EL (cell line): ENCODE measurements around the gene COMT.
"Not testable (repeated sequence)": the region's sequence is repeated elsewhere in the genome, so short reads cannot be mapped to it uniquely, and the experiment has no call there.

Experiments used
- DNase-seq: peaks from one replicate; pipeline ENCODE4 v3.0.0-alpha.2; 2016

COMT gene

DNA sequence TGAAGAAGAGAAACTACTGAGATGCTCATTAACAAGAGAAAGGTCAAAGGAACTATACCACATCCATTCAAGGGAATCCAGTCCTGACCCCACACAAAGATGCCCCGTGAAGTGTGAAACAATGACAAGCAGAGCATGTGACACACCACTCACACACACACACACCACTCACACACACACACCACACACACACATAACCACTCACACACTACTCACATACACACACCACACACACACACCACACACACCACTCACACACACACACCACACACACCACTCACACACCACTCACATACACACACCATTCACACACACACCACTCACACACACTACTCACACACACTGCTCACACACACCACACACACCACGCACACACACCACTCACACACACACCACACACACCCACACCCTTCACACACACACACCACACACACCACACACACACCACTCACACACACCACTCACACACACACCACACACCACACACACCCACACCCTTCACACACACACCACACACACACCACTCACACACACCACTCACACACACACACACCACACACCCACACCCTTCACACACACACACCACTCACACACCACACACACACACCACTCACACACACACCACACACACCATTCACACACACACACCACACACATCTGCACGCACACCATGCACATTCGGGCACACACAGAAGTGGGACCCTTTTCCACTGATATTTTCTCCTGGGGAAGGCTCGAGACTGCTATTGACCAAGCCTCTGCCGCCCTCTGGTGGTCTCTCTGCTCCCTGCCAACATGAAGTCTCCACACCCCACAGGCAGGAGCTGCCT is 32.0 kb upstream of the COMT start:
- DNase-seq = peak; percentile 79

DNA sequence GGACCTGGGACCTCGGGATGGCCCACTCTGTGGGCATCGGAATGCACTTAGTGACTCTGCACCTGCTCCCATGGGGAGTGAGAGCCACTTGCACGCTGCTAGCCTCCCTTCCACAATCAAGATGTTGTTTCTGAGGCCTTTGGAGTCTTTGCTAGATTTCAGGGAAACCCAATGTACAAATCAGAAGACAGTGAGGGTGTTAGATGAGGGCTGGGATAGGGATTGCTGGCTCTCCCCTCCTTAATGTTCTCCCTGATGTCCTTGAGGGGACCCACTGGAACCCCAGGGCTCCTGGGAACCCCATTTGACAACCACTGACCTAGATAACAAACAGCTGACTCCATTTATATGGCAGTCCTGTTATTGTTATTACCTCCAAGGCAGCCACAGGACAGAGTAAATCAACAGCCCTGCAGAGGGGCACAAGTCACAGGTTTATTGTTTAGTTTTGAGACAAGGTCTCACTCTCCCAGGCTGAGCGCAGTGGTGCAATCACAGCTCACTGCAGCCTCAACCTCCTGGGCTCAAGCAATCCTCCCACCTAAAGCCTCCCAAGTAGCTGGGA is 31.3 kb upstream of the COMT start:
- no peak for DNase-seq

- DNase-seq = no peak
These were observed 29.9 kb upstream of the COMT start for GRCh38 chr22:19911540-19912270.

DNA sequence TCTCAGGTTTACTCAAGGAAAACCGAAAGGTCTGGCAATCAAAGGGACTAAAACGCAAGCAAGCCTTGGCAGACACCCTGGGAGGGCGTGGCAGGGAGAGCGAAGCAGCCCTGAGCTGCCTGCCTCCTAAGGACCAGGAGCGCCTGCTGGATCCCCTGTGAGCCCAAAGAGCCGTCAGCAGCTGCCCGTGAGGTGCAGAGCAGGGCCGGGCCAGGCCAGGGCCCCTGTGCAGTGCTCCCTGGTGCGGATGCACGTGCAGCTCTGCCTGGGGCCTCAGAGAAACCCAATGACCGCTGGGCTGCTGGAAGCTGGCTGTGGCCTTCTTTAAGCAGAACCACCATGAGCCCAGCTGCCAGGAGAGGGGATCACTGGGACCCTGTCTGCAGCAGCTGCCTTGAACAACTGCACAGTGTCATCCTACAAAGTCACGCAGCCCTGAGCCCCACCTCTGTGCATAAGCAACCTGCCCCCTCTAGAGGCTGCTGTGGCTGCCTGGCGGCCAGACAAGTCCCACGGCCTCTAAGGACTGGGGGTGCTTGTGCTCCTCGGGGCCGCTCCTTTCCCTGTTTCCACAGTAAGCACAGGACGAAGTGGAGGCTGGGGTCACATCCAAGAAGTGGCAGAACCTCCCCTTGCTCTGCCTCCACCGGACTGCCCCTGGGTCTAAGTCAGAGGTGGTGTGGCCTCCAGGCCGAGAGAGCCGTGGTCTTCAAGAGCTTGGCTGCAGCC is 29.1 kb upstream of the COMT start:
- no peak for DNase-seq

DNA sequence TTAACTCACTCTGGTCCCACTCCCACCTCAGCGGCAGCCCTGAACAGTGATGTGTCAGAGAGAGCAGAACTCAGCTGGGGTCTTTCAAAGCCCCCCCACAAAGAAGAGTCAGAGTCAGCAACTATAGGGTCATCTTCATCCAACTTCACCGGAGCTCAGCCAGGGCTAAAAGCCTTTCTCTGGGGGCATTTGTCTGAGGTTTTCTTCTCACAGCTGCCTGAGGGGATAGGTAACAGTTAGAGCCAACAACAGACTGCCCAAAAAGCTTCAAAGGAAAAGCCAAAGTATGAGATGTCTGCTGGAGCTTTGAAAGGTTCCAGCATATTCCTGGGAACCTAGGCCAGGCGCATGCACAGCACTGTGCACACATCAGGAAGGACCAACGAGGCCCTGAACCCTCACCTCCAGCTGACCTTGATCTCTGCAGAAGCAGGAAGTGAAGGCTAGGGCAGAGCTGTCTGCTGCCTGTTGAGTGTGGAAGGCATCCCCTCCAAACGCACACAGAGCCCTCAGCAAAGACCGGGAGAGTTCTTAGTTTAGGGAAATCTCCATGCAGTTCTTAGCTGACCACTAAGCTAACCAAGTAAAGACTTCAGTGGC is 28.1 kb upstream of the COMT start:
- no peak for DNase-seq

- DNase-seq = no peak
These were observed 27.2 kb upstream of the COMT start for GRCh38 chr22:19914201-19914943.

GRCh38 chr22:19915287-19915954 is 26.2 kb upstream of the COMT start:
- DNase-seq = no peak

DNA sequence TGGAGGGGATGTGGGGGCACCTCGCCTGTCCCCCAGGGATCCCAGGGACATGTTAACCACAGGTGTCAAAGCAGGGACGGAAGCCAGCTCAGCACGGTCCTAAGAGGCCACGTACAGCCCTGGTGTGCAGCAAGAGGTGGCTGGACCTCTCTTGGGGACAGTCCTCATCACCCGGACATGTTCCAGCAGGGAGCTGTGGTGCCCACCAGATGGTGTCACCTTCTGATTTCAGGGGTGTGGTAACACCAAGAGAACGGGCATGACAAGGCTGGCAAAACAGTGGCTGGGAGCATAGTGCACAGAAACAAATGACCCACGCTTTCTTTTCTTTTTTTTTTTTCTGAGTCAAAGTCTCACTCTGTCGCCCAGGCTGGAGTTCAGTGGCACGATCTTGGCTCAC is 25.6 kb upstream of the COMT start:
- no peak for DNase-seq

DNA sequence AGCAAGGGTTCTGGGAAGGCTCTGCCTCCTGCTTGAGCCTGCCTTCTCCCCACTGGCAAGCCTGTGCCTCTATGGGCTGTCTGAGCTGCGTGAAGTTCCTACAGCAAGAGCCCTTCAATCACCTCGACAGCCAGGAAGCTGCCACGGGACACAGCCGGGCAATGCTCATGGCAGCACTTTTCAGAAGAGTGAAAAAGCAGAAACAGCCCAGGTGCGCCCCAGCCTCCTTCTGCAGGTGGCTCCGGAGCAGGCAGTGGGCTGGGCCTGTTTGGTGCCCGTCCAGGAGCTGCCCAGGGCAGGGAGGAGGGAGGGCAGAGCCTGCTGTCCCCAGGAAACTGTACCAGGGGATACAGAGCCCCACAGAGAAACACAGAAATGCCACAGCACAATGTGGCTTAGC is 24.6 kb upstream of the COMT start:
- no peak for DNase-seq

DNA sequence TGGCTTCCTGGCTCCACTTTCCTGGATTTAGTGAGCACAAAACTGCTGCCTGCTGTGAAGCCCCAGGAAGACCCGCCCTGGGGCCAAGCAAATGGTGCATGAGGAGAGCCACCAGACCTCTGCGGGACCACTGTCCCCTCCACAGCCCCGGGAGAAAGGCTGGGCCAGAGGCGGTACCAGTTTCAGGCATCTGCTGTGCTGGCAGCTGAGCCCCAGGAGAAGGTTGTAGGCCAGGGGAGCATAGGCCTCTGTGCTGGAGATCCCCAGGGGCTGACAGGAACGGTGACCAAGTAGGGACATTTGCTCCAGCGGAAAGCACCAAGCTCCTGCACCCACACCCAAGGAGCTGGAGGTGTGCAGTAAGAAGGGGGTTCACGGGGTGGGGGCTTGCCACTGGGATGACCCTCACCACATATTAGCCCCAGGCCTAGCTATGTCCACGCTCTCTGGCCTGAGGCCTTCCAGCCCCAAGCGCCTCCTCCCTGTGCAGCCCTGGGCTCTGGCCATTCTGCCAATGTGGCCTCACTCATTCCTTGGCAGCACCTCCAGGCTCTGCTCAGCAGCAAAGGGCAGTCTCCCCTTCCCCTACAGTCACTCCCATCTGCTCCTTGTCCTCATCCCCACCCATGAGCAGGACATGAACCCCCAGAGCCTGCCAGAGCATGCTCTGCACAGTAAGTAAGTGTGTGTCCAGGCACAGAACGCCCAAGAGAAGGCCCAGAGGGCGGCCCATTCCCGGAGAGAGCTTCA is 24.0 kb upstream of the COMT start:
- no peak for DNase-seq

GRCh38 chr22:19918332-19919106 is 23.1 kb upstream of the COMT start:
- no peak for DNase-seq

DNA sequence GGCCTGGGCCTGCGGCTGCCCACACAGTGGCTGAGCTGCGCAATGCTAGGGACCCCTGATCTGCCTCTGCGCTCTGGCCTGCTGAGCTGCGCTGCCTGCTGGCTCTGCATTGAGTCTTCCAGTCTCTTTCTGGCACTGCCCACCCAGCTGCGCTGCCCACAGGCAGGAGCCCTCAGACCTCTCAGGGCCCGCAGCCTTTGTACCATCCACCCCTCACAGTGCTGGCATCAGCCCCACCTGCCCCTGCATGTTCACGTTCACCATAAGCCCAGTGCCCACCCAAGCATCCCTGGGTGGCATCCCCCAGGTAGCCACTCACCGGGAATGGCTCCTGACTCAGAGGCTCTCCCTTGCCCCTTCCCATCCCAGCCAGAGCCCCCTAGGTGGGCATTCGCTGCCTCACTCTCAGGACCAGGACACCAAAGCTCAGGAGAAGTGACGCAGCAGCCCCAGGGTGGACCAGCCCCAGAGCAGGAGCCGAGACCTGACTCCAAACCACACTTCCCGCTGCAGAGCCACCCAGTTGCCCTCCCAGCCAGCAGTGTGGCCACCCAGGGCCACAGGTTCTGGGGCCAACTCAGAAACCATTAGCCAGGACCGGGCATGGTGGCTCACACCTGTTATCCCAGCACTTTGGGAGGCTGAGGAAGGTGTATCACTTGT is 21.7 kb upstream of the COMT start:
- DNase-seq = no peak

DNA sequence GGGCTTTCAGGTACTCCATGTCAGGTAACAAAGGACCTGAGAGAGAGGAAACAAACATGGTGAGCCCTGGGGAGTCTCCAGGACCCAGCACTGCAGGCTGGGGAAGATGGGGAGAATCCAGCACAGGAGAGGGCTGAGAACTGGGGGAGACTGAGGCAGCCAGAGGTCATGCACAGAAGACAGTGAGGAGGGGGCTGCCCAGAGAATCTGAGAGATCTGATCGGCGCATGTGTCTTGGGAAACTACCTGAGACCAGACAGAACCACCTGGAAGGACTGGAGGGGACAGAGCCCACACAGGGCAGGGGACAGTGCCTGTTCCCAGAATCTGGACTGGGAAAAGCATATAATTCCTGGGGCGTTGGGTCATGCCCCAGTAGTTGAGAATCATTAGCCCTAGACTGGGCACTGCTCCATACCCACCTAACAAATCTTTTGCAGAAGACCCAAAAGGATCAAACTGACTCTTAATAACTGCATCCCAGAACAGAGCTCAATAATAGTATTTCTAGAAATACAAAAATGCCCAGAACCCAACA is 20.0 kb upstream of the COMT start:
- DNase-seq = no peak

- DNase-seq = no peak
These were observed 17.6 kb upstream of the COMT start for GRCh38 chr22:19923914-19924513.

- not testable (repeated sequence) for DNase-seq
These were observed 15.5 kb upstream of the COMT start for GRCh38 chr22:19926028-19926427.

DNA sequence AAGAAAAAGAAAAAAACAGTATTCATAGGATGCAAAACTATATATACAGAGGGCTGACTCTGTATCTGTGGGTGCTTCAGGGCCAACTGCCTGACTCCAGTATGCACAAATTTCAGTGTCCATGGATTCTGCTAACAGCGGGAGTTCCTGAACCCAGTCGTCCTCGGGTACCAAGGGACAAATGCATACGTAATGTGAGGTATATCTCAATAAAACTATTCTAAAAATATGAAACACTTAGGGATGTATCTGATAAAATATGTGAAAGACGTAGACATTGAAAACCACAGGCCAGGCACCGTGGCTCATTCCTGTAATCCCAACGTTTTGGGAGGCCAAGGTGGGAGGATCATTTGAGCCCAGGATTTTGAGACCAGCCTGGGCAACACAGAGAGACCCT is 13.9 kb upstream of the COMT start:
- DNase-seq = no peak

GRCh38 chr22:19928207-19928606 is 13.4 kb upstream of the COMT start:
- DNase-seq = no peak
